ENCODE results near the gene PRDM16.

- TF ChIP-seq, protein P1, sequence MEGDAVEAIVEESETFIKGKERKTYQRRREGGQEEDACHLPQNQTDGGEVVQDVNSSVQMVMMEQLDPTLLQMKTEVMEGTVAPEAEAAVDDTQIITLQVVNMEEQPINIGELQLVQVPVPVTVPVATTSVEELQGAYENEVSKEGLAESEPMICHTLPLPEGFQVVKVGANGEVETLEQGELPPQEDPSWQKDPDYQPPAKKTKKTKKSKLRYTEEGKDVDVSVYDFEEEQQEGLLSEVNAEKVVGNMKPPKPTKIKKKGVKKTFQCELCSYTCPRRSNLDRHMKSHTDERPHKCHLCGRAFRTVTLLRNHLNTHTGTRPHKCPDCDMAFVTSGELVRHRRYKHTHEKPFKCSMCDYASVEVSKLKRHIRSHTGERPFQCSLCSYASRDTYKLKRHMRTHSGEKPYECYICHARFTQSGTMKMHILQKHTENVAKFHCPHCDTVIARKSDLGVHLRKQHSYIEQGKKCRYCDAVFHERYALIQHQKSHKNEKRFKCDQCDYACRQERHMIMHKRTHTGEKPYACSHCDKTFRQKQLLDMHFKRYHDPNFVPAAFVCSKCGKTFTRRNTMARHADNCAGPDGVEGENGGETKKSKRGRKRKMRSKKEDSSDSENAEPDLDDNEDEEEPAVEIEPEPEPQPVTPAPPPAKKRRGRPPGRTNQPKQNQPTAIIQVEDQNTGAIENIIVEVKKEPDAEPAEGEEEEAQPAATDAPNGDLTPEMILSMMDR (conservative IDR thresholded peaks at IDR 0.05; ENCODE audit: low read length) = no peak
- TF ChIP-seq EZH2phosphoT487 (IDR thresholded peaks at IDR 0.05; ENCODE audit: borderline replicate concordance) = no peak
Measured at GRCh38 chr1:3180915-3181314, 111.9 kb downstream of the PRDM16 start.
